ENCODE measurements around the gene SCML2.

DNA sequence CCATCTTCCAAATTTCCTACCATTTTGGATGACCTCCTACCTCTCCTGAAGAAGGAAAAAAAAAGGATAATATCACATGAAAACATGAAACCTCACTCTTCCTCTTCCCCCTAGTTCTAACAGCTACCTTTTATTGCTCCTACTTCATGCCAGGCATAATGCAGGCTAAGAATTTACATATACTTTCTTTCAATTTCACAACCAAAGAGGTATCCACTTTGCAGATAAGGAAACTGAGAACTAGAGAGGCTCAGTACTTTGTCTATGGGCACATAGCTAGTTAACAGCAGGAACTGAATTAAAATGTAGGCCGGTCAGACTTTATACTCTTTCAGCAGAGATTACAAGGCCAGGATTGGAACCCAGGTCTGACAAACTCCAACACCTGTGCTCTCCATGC lies 99.4 kb downstream of the SCML2 start:
- TF ChIP-seq, protein P1, sequence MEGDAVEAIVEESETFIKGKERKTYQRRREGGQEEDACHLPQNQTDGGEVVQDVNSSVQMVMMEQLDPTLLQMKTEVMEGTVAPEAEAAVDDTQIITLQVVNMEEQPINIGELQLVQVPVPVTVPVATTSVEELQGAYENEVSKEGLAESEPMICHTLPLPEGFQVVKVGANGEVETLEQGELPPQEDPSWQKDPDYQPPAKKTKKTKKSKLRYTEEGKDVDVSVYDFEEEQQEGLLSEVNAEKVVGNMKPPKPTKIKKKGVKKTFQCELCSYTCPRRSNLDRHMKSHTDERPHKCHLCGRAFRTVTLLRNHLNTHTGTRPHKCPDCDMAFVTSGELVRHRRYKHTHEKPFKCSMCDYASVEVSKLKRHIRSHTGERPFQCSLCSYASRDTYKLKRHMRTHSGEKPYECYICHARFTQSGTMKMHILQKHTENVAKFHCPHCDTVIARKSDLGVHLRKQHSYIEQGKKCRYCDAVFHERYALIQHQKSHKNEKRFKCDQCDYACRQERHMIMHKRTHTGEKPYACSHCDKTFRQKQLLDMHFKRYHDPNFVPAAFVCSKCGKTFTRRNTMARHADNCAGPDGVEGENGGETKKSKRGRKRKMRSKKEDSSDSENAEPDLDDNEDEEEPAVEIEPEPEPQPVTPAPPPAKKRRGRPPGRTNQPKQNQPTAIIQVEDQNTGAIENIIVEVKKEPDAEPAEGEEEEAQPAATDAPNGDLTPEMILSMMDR (IDR thresholded peaks at IDR 0.05; ENCODE audit: poor library complexity, severe bottlenecking), result no peak
- TF ChIP-seq POLR2AphosphoS5 (IDR thresholded peaks at IDR 0.05) (no peak), TAF1 (IDR thresholded peaks at IDR 0.05; ENCODE audit: low read depth) (no peak)
- TF ChIP-seq, protein P2, sequence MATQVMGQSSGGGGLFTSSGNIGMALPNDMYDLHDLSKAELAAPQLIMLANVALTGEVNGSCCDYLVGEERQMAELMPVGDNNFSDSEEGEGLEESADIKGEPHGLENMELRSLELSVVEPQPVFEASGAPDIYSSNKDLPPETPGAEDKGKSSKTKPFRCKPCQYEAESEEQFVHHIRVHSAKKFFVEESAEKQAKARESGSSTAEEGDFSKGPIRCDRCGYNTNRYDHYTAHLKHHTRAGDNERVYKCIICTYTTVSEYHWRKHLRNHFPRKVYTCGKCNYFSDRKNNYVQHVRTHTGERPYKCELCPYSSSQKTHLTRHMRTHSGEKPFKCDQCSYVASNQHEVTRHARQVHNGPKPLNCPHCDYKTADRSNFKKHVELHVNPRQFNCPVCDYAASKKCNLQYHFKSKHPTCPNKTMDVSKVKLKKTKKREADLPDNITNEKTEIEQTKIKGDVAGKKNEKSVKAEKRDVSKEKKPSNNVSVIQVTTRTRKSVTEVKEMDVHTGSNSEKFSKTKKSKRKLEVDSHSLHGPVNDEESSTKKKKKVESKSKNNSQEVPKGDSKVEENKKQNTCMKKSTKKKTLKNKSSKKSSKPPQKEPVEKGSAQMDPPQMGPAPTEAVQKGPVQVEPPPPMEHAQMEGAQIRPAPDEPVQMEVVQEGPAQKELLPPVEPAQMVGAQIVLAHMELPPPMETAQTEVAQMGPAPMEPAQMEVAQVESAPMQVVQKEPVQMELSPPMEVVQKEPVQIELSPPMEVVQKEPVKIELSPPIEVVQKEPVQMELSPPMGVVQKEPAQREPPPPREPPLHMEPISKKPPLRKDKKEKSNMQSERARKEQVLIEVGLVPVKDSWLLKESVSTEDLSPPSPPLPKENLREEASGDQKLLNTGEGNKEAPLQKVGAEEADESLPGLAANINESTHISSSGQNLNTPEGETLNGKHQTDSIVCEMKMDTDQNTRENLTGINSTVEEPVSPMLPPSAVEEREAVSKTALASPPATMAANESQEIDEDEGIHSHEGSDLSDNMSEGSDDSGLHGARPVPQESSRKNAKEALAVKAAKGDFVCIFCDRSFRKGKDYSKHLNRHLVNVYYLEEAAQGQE (IDR thresholded peaks at IDR 0.05; ENCODE audit: borderline replicate concordance), result no peak

Data from neural cell (in vitro differentiated cells).